Ishikawa (cell line): ENCODE measurements around the gene NEURL1.

Experiments used
- CREB1 ChIP-seq: IDR thresholded peaks from 2 replicates; pipeline ENCODE4 v1.6.1; 2012; ENCODE audit warnings: low read depth
- EGR1 ChIP-seq: IDR thresholded peaks from 2 replicates; pipeline ENCODE4 v1.6.1; 2012
- FOXM1 ChIP-seq: IDR thresholded peaks from 2 replicates; pipeline ENCODE4 v1.6.1; 2012; ENCODE audit warnings: low read depth, borderline replicate concordance
- NFIC ChIP-seq: IDR thresholded peaks from 2 replicates; pipeline ENCODE4 v1.6.1; 2012
- TAF1 ChIP-seq: IDR thresholded peaks from 2 replicates; pipeline ENCODE4 v1.6.1; 2012; ENCODE audit warnings: low read depth, mild to moderate bottlenecking
- YY1 ChIP-seq: IDR thresholded peaks from 2 replicates; pipeline ENCODE4 v1.6.1; 2012; ENCODE audit warnings: low read depth
- TF ChIP-seq, protein P1 (sequence below): IDR thresholded peaks from 2 replicates; pipeline ENCODE4 v1.6.1; 2012
- TF ChIP-seq, protein P2 (sequence below): IDR thresholded peaks from 2 replicates; pipeline ENCODE4 v1.6.1; 2012
- TF ChIP-seq, protein P3 (sequence below): IDR thresholded peaks from 2 replicates; pipeline ENCODE4 v1.6.1; 2012; ENCODE audit warnings: low read depth, mild to moderate bottlenecking

DNA sequence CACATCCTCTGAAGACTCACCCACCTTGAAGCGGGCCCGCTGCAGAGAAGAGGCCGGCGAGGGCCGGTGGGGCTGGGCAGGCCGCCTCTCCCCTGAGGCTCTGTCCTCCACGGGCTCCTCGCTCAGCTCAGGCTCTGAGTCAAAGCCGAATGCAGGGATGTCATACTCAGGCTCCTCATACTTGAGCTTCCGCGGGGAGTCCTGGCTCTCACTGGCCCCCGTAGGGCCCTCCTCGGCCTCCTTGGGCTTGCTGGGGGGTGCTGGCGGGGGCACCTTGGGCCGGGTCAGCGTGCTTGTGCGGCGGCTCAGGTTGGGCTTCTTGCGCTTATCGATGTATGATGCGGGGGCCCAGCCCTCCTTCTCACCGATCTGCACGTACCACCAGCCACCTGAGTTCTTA, 109.9 kb downstream of the NEURL1 start:
- TF ChIP-seq CREB1, result no peak
- TF ChIP-seq YY1, result no peak
- TF ChIP-seq NFIC, result no peak
- TF ChIP-seq FOXM1, result no peak
- TF ChIP-seq, protein P1, sequence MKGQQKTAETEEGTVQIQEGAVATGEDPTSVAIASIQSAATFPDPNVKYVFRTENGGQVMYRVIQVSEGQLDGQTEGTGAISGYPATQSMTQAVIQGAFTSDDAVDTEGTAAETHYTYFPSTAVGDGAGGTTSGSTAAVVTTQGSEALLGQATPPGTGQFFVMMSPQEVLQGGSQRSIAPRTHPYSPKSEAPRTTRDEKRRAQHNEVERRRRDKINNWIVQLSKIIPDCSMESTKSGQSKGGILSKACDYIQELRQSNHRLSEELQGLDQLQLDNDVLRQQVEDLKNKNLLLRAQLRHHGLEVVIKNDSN, result no peak
- TF ChIP-seq, protein P2, sequence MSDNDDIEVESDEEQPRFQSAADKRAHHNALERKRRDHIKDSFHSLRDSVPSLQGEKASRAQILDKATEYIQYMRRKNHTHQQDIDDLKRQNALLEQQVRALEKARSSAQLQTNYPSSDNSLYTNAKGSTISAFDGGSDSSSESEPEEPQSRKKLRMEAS, result no peak
- TF ChIP-seq EGR1, result no peak
- no peak for TF ChIP-seq TAF1
- TF ChIP-seq, protein P3, sequence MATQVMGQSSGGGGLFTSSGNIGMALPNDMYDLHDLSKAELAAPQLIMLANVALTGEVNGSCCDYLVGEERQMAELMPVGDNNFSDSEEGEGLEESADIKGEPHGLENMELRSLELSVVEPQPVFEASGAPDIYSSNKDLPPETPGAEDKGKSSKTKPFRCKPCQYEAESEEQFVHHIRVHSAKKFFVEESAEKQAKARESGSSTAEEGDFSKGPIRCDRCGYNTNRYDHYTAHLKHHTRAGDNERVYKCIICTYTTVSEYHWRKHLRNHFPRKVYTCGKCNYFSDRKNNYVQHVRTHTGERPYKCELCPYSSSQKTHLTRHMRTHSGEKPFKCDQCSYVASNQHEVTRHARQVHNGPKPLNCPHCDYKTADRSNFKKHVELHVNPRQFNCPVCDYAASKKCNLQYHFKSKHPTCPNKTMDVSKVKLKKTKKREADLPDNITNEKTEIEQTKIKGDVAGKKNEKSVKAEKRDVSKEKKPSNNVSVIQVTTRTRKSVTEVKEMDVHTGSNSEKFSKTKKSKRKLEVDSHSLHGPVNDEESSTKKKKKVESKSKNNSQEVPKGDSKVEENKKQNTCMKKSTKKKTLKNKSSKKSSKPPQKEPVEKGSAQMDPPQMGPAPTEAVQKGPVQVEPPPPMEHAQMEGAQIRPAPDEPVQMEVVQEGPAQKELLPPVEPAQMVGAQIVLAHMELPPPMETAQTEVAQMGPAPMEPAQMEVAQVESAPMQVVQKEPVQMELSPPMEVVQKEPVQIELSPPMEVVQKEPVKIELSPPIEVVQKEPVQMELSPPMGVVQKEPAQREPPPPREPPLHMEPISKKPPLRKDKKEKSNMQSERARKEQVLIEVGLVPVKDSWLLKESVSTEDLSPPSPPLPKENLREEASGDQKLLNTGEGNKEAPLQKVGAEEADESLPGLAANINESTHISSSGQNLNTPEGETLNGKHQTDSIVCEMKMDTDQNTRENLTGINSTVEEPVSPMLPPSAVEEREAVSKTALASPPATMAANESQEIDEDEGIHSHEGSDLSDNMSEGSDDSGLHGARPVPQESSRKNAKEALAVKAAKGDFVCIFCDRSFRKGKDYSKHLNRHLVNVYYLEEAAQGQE, result no peak
